UCSD-AML1 (cell line): Measurements from ENCODE around the gene ABR.
"Not testable (repeated sequence)": the region's sequence is repeated elsewhere in the genome, so short reads cannot be mapped to it uniquely, and the experiment has no call there.

Source experiments
- DNase-seq: peaks from one replicate; lab custom pipeline; 2025; ENCODE audit not compliant: unreplicated experiment; lab: John Stamatoyannopoulos, UW

Gene ABR

DNA sequence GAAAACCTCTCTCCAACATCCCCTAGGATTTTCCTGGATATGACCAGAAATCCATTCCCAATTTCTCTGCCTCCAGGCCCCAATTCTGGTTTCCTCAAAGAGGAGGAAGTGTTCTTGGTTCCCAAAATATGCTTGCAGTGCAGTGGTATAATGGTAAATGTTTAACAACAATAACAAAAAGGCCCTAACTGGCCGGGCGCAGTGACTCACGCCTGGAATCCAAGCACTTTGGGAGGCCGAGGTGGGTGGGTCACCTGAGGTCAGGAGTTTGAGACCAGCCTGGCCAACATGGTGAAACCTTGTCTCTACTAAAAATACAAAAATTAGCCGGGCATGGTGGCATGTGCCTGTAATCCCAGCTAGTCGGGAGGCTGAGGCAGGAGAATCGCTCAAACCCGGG is 184.5 kb downstream of the ABR start:
- DNase-seq: not testable (repeated sequence)

DNA sequence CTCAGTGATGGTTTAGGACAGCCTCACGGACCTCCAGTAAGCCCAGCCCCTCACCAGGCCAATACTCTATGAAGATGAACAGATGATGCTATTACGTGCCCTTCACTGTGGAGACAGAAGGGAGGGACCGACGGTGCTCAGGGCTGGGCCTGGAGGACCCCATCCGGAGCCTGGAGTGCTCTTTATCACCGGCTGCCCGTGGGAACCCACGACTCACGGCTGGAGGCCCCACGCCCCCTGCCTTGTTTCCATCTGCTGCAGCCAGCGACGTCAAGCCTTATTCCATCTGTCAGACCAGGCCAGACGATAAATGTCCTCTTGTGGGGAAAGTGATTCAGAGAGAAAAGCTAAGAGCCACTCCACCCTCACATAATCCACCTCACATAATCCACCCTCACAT is 186.8 kb downstream of the ABR start:
- no peak for DNase-seq

DNA sequence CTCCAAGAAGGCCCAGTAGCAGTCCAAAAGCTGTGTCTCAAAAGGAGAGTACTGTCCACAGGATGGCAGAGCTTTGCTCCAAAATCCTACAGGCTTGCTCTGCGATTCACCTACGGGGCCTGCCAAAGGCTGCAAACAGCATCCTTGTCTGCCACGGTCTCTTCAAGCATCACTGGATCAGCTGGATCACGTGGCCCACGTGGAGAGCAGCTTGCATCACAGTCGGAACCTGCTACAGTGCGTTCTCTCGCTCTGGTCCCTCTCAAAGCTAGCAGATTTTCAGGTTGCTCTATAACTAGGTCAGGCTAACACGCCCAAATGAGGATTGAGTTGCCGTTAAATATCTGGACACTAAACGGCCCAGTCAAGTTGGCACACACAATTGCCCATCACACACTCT is 191.2 kb downstream of the ABR start:
- DNase-seq: no peak

DNA sequence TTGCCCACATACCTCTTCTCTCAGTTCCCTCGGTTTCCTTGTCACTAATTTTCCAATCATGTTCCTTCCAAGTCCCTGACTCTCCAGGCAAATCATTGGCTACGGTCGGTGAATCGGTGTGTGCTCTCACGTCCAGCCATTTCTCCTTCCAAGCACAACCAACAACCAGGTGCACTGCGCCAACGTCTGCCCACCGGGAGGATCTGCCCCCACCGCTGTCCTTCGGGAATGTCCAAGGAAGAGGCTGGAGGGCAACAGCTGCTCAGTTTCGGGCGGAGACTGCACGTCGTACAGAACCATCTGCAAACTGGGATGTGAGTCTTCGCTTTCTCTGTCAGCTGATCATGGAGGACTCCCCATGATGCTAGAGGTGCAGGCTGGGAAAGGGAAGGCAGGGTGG is 191.8 kb downstream of the ABR start:
- no peak for DNase-seq

DNA sequence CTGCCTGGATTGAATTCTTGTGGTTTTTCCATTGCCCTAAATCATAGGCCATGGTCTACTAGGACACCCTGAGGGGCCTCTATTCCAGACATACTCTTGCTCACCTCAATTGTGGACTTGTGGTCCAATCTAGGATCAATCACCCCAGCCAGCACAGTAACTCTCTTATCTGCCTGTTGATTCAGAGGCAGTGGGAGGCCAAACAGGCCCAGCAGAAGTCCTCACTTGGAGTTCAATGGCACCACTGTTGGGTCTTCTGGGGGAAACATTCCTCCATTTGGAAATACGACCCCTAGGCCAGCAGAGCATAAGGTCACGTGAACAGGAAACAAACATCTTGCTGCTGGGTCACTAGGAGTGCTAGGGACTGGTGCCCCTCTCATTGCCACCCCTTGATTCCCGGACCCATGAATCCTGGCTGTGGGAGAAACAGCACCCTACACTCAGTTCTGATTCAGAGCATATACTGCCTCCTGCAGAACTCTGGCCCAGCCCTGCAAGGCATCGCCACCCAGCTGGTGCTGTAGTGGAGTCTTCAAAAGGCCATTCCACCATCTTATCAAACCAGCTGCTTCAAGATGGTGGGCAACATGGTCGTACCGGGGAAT is 193.4 kb downstream of the ABR start:
- DNase-seq: no peak

DNA sequence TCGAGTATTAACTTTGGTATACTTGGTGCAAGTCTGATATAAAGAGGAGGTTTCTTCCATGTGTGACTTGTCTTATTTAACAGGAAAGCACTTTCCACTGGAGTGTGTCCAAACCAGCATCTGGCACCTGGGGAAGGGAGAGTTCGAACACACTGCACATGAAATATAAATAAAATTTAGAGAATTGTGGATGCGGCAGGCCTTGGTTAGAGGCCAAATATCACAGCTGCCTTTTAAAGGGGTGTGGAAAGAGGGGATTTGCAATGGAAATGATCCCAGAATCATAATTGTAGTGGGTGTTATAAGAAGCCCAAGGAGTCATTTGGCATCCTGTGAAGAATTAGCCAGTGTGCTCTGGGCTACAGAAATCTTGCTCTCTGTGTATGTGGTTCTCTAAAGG is 195.9 kb downstream of the ABR start:
- no peak for DNase-seq

DNA sequence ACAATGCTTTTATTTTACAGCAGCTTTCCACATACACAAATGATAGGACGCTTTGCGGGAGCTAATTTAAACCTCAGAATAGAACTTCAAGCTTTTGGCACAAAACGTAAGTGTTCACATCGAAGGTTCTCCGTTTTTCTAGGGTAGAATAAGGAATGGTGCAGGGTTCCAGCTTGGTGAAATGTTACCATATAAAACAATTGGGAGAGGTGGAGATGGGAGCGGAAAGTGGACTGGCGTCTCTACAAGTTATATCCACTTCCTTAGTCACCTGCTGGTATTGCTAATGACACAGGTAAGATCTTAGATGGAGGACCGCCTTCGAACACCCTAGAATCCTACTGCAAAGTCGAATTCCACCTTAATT is 198.5 kb downstream of the ABR start:
- DNase-seq: no peak

DNA sequence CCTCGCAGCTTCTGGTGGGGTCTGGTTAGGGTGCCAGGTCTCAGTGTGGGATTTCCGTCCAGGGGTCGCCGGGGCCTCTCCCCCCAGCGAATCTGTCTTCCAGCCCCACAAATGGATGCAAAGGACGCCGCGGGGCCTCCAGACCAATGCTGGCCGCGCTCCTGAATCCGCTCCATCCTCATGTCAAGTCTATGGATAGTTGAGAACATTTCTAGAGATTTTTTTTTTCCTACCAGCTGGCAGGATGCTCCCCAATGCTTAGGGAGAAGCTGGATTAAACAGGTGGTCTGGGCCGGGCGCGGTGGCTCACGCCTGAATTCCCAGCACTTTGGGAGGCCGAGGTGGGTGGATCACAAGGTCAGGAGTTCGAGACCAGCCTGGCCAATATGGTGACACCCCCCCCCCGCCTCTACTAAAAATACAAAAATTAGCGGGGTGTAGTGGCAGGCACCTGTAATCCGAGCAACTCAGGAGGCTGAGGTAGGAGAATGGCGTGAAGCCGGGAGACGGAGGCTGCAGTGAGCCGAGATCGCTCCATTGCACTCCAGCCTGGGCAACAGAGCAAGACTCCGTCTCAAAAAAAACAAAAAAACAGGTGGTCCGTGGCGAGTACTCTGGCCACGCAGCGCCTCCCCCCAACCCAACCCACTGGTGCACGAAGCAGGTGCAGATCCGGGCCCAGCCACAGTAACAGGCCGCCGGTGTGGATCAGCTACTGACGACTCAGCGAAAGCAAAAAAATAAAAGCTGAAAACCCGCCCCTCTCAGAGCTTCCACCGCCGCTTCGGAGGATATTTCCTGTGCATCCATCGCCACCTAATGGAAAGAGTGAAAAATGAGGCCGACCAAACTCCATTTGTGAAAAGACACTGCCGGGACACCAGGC is 199.1 kb downstream of the ABR start:
- peak; percentile 67 for DNase-seq

DNA sequence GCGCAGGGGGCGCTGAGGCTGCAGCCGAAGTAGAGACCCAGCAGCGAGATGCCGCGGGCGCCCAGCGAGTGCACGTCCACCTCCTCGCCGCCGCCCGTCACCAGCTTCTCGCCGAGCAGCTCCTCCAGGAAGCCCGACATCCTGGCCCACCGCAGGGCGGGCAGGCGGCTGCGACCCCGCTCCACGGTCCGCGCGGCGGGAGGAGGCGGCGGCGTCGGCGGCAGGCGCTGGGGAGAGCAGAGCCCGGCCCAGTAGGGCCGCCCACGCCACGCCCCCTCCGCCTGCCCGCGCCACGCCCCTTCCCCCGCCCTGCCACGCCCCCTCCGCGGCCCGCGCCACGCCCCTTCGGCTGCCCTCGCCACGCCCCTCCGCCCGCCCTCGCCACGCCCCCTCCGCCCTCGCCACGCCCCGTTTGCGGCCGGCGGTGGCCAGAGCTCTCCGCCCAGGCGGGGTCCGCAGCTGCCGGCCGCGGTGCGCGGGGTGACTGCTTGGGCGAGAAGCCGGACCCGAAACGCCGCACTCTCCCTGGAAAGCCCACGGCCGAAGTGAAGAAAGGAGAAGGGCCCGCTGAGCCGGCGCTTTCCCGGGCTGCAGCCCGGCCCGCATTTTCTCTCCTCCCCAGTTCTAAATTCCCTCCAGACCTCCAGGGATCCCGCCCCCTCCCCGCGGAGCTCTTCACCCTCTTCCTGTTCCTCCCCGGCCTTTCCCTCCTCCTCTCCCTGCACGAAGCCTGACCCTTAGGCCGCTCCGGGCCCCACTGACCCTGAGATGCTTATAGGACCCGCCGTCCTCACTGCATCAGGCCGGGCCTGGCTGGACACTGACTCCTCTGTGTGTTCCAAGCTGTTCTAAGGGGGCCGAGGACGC is 200.0 kb downstream of the ABR start, which contains the start of gene NXN:
Gene NXN (minus strand): TSS at position 238 of the 867 bp plus-strand sequence.
- peak; percentile 86 for DNase-seq

DNA sequence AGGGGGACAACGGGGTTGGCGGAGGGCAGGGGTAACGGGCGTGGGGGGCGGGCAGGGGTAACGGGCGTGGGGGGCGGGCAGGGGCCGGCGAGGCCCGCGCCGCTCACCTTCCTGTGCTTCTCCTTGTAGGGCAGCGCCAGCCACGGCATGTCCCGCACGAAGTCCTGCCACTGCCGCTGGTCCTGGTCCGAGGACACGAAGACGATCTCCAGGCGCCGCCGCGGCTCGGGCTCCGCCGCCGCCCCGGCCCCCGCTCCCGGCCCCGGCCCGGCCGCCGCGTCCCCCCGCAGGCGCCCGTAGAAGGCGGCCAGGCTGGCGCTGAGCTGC is 200.6 kb downstream of the ABR start:
- DNase-seq: no peak

DNA sequence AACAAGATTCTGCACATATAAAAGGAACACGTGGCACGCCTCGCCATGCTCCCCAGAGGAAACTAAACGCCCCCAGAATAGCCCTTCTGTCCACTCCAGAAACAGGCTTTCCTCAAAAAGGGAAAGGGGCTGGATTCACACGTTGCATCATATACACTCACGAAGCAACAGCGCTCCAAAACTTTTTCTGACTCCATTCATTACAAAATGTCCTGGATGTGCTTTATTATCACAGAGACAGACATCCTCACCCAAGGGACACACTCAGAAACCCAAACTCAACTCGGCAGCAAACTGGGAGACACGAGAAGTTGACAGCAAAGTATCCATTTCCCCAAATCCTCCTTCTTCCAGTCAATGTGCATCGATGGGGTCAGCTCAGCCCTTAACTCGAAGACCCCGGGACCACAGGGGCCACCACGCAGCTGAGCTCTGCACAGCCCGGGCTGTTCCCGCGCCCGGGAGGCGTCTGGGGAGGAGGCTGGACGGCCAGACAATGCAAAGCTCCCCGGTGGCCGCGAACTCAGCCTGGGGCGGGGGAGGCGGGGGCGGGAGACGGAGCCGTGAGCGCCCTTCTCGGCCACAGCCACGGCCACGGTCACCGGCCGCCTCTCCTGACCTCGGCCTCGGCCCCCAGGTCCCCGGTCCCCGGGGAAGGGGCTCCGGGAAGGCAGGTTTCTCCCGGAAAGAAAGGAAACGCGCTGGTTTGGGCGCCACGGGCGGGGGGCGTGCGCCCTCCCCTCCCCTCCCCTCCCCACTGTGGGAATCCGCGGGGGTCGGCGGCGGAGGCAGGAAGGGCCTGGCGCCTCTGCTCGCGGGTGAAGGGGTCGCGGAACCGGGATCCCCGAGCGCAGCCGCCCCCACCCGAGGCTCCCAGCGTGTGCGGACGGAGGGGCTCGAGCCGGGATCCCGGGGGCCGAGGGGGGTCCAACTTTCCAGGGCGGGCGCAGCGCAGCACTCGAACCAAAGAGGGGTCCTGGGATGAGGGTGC is 201.4 kb downstream of the ABR start:
- DNase-seq: no peak

DNA sequence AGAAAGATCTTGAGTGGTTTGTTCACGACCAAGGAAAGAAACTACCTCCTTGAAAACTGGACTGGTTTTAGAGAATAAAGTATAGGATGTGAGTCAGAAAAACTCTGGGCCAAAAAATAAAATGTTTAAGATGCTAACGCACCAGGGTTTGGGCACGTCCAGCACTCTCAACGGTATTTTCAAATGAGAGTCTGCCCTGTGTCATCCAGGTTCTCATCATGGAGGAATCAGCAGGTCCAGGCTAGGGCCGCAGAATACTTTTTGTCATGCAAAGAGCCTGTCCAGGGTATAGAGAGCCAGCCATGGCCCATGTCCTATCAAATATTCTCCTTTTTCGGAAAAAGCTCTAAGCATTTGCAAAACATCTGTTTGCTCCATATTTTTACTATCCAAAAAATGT is 202.6 kb downstream of the ABR start:
- no peak for DNase-seq

DNA sequence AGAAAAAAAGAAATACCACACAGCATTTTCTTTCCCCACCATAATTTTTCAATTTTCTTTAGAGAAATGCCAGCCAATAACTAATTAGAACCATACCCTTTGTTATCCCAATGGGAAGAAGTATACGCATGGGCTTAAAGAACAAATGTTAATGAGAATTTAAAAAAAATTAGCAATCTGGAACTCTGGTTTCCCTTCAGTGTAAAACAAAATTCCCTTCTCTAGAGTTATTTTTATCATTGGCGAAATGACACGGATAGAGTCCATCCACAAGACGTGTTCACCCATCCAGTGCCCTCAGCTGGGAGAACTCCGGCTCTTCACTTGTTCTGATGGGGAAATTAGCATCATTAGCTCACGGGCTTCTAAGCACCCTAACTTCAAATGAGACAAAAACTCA is 203.5 kb downstream of the ABR start:
- no peak for DNase-seq

DNA sequence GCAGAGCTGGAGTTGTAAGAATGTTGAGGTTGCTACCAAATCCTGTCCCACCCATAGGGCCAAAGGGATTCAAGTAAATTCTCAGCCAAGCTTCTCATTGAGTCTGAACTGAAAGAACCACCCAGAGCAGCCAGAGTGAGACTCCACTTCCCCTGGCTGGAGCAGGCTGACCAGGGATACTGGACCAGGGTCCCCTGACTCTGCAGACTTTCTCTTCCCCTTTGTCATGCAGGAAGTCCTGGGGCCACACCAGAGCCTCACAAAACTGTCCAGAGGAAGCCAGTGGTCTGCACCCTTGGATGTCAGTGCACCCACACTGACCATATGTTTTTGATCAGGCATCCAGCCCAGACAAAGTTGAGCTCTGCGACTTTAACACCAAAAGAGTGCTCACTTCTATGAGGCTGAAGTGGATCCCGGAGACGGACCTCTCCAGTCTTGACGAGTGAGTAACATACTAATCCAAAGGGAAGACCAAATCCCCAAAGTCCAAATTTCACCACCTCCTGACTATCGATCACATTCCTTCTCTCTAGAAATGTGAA is 204.3 kb downstream of the ABR start:
- no peak for DNase-seq

DNA sequence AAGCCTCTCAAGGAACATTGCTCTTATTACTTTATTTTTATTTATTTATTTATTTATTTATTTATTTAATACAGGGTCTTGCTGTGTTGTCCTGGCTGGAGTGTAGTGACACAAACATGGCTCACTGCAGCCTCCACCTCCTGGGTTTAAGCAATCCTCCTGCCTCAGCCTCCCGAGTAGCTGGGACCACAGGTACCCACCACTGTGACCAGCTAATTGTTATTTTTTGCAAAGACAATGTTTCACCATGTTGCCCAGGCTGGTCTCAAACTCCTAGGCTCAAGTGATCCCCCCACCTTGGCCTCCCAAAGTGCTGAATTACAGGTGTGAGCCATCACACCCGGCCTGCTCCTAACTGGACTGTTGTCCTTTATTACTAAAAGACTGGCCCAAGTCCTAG is 205.0 kb downstream of the ABR start:
- not testable (repeated sequence) for DNase-seq

DNA sequence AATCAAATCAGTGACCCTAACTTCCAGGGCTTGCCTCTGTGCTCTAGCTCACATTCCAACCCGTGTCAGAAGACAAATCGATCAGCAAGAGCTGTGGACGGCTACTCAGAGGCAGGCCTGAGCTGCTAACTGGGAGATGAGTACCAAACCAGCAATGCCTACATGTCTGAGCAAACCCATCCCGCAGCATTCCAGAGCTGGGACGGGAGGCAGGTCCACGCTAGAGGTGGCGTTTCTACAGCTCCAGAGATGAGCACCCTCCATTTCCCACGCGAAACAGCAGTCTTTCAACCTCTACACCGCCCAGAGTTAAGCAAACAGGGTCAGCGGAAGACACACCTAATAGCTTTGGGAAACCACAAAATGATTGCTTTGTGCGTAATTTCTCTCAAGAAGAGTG is 206.7 kb downstream of the ABR start:
- DNase-seq: no peak

DNA sequence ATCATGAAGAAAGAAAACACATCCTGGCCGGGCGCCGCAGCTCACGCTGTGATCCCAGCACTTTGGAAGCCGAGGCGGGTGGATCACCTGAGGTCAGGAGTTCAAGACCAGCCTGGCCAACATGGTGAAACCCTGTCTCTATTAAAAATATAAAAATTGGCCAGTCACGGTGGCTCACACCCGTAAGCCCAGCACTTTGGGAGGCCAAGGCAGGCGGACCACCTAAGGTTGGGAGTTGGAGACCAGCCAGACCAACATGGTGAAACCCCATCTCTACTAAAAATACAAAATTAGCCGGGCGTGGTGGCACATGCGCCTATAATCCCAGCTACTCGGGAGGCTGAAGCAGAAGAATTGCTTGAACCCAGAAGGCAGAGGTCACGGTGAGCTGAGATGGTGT is 207.9 kb downstream of the ABR start:
- DNase-seq: not testable (repeated sequence)

DNA sequence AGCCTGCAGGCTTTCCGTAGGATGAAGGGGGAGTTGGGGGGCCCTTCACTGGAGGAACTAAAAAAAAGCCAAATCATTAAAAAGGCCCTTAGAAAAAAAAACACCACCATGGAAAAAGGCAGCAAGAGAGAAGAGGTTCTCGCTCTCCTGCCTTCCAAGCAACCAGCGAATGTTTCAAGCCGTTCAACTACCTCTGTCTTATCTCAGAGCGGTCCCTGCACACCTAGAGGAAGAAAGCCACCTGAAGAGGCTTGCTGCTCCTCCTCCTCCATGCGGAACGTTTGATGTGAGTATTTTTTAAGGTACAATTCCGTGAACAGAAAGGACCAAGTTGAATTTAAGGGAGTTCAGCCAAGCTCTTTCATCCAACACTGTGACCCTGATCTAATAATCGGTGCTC is 209.4 kb downstream of the ABR start:
- DNase-seq: no peak

DNA sequence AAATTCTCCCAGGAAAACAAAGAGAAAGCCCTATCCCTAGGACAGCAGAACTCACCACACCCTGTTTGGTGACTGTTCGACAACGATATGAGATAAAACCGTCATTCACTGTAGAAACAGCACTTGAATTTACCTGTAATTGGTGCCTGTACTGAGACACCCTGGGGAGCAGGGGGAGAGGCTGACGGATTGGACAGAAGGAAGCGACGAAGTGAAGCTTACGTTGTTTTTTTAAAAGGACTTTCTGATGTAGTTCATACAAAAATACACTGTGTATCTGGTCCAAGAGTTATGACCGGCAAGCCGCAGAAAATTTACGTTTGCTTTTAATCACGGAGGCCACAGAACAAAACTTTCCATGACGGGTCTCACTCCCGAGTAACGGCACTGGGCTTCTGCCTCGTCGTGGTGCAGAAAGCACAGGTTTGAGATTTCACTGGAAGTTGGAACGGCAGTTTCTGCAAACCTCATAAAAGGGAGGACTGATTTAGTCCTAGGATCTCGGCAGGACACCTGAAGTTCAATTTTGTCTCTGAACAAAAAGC is 209.9 kb downstream of the ABR start:
- no peak for DNase-seq
